Measurements from ENCODE around the gene DDN. TPM values are rescaled to one million over a fixed set of nuclear protein-coding genes. Genes with fewer than 3 reads are reported as not detected.

Gene DDN
- total and polyA plus RNA-seq, 12 donors = 0.19 to 1.4 (median 0.43) TPM

GRCh38 chr12:48996794-48997718 lies 2.1 kb downstream of the DDN start:
- DNase-seq (peak; percentile 78 to 79), ATAC-seq (peak; percentile 46 to 80 (median 72))
- Histone ChIP-seq H3K27me3 (peaks cover 4 to 92% (median 54%) of the 10 kb centered on the region in 7 donors), H3K36me3 (peaks cover 0 to 18% (median 4%) of the 10 kb centered on the region in 9 donors), H3K4me3 (peak overlapping the region in 9 of 10 donors; percentile 34 to 56 (median 54)), H3K4me1 (peaks cover 13 to 64% (median 42%) of the 10 kb centered on the region in 9 donors), H3K27ac (peak overlapping the region in 1 of 10 donors; percentile 39), H3K9me3 (no peaks in the 10 kb centered on the region)
- 5 to 7% methylated on average over 71 of the region's 71 CpGs for WGBS, 2 donors
- TF ChIP-seq, protein P1, sequence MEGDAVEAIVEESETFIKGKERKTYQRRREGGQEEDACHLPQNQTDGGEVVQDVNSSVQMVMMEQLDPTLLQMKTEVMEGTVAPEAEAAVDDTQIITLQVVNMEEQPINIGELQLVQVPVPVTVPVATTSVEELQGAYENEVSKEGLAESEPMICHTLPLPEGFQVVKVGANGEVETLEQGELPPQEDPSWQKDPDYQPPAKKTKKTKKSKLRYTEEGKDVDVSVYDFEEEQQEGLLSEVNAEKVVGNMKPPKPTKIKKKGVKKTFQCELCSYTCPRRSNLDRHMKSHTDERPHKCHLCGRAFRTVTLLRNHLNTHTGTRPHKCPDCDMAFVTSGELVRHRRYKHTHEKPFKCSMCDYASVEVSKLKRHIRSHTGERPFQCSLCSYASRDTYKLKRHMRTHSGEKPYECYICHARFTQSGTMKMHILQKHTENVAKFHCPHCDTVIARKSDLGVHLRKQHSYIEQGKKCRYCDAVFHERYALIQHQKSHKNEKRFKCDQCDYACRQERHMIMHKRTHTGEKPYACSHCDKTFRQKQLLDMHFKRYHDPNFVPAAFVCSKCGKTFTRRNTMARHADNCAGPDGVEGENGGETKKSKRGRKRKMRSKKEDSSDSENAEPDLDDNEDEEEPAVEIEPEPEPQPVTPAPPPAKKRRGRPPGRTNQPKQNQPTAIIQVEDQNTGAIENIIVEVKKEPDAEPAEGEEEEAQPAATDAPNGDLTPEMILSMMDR (IDR thresholded peaks at IDR 0.05) = peak; percentile 58 to 90 (median 78)
- intact Hi-C loops (cut with DNase I) = loop anchor here in 3 of 10 donors (1.0 to 10.0 kb wide), 3 partner anchors 21 to 145 kb away; partner anchors contain the start of genes DDX23 (in 2 of the 3) and PRKAG1 (in 1 of the 3)

DNA sequence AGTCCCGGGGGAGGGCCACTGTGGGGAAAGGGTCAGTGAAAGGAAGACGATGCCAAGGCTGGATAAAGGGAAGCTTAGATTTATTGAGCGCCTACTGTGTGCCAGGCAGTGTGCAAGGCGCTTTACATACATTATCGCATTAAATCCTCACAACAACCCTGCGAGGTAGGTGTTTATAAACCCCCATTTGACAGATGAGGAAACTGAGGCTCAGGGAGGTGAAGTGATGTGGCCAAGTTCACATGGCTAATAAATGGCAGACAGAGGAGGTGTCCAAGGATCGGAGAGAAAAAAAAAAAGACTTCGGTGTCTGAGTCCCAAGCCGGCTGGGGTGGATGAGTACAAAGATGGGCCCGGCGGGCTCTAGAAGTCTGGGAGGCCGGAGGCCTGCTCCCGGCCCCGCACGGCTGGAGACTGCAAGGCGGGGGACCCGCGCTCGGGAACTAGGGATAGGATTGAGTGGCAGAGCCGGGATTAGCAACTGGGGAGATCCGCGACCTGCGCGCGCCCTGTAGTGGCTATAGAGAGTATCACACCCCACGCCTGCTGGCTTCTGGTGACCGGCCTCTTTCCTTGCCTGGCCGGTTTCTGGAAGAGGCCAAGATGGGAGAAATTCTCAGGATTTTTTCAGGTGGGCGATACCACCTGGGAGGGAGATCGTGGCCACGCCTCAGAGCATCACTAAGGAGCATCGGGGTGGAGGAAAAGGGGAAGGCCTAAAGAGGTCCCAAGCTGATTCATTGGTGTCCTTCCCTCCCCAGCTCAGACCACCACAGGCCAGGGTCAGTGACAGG lies 3.9 kb downstream of the DDN start:
- Histone ChIP-seq H3K27me3 (peaks cover 4 to 93% (median 55%) of the 10 kb centered on the region in 7 donors), H3K27ac (no peak overlapping the region), H3K4me1 (peaks cover 13 to 54% (median 39%) of the 10 kb centered on the region in 9 donors), H3K9me3 (no peaks in the 10 kb centered on the region), H3K4me3 (peak overlapping the region in 9 of 10 donors; percentile 8 to 40 (median 29)), H3K36me3 (peaks cover 0 to under 1% (median 0%) of the 10 kb centered on the region in 9 donors)
- intact Hi-C loops (cut with DNase I) = loop anchor here in 2 of 10 donors (5.0 to 10.0 kb wide), 2 partner anchors 140 to 143 kb away; partner anchors contain the start of gene DDX23 (in 2 of the 2)
- WGBS, 2 donors = 6 to 7% methylated on average over 32 of the region's 32 CpGs
- DNase-seq = peak; percentile 79 to 80
- peak; percentile 61 to 87 (median 79) for ATAC-seq
- TF ChIP-seq, protein P1 (IDR thresholded peaks at IDR 0.05) = peak; percentile 65 to 91 (median 87)

DNA sequence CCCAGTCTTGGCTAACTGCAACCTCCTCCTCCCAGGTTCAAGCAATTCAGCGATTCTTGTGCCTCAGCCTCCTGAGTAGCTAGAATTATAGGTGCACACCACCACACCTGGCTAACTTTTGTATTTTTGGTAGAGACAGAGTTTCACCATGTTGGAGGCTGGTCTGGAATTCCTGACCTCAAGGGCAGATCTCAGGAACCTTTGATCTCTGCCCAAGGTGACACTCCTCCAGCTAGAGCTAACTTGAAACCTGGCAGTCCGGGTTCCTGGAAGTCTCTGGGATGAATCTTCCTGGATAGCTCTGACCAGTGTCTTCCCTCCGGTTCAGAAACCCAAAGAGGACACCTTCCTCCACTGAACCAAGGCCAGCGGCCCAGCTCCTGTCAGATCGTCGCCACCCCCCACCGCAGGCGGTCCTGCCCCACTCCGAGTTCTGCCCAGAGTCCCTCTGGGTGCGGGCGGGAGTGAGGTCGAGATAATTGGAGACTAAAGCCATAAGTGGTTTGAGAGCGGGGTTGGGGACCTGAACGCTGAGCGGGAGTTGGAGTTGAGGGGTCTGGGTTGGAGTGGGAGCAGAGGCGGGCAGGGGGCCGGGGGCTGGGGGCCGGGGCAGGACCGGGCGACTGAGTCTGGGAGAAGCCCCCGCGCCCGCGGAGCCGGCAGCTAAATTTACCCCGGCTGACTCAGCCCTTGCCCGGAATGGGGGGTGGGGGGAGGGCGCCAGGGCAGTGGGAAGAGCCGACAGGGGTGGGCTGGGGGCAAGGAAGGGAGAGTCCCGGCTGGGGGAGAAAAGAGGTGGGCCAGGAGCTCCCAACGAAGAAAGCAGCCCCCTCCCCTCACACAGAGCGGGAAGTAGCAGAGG lies 4.7 kb downstream of the DDN start:
- TF ChIP-seq, protein P1 (IDR thresholded peaks at IDR 0.05) = no peak
- H3K4me3 ChIP-seq = peak overlapping the region in 7 of 10 donors; percentile 15 to 40 (median 32)
- intact Hi-C loops (cut with DNase I) = loop anchor here in 2 of 10 donors (5.0 to 10.0 kb wide), 2 partner anchors 140 to 142 kb away; partner anchors contain the start of gene DDX23 (in 2 of the 2)
- H3K9me3 ChIP-seq = no peaks in the 10 kb centered on the region
- peaks cover 0 to 93% (median 58%) of the 10 kb centered on the region in 7 donors for H3K27me3 ChIP-seq
- DNase-seq (no peak), ATAC-seq (peak in 1 of 8 donors; percentile 7)
- no peaks in the 10 kb centered on the region for H3K36me3 ChIP-seq
- peaks cover 8 to 46% (median 31%) of the 10 kb centered on the region in 9 donors for H3K4me1 ChIP-seq
- 21 to 23% methylated on average over 32 of the region's 32 CpGs for WGBS, 2 donors
- no peak overlapping the region for H3K27ac ChIP-seq
